Naive thymus-derived CD4-positive, alpha-beta T cell (primary cell): ENCODE measurements around the gene LBR. TPM values are rescaled to one million over a fixed set of nuclear protein-coding genes. Genes with fewer than 3 reads are reported as not detected.
"Not testable (repeated sequence)": the region's sequence is repeated elsewhere in the genome, so short reads cannot be mapped to it uniquely, and the experiment has no call there.

Experiments
- ATAC-seq: fragments of 150-1000 bp; cut with Tn5 transposase; 2 replicates; pipeline ENCODE4 v1.10.0; 2021; ENCODE audit warnings: mild to moderate bottlenecking, moderate library complexity
- CTCF ChIA-PET: fragments of 350-600 bp; sonication (Branson Sonifier 250); formaldehyde crosslinking; loops from one replicate; lab custom pipeline; 2021; ENCODE audit warnings: antibody characterized with exemption; lab: Charles Lee
- POLR2A ChIA-PET: fragments of 350-600 bp; sonication (Branson Sonifier 250); formaldehyde crosslinking; loops from one replicate; lab custom pipeline; 2021; ENCODE audit warnings: antibody characterized with exemption, inconsistent platforms; lab: Charles Lee
- DNase-seq, 9 donors: peaks; one replicate each; pipeline versions ENCODE4 v3.0.0 to v3.0.0-alpha.2; 2020 to 2022; ENCODE audit warnings: mixed read lengths in 1 of 9
- H3K27ac ChIP-seq: one replicate; pipeline ENCODE4 v1.7.0; 2013; ENCODE audit warnings: mild to moderate bottlenecking, low read depth, low read length, moderate library complexity
- H3K27me3 ChIP-seq, 2 donors: one replicate each; pipeline ENCODE4 v1.7.0; 2013; ENCODE audit warnings: low read length in 2 of 2, mild to moderate bottlenecking in 2 of 2, moderate library complexity in 2 of 2; ENCODE audit not compliant: control insufficient read depth in 2 of 2, insufficient read depth in 2 of 2
- H3K36me3 ChIP-seq, 3 experiments: 1 replicate in 2 of 3; 2 replicates in 1 of 3; pipeline ENCODE4 v1.7.0; 2013; ENCODE audit warnings: low read length in 3 of 3, mild to moderate bottlenecking in 3 of 3, moderate library complexity in 1 of 3; ENCODE audit not compliant: insufficient read depth in 3 of 3, control insufficient read depth in 2 of 3
- H3K4me1 ChIP-seq, 2 donors: one replicate each; pipeline ENCODE4 v1.7.0; 2013; ENCODE audit warnings: low read length in 2 of 2, mild to moderate bottlenecking in 2 of 2, moderate library complexity in 1 of 2; ENCODE audit not compliant: control insufficient read depth in 2 of 2, insufficient read depth in 2 of 2
- H3K4me3 ChIP-seq: 2 replicates; pipeline ENCODE4 v1.7.0; 2013; ENCODE audit warnings: mild to moderate bottlenecking, low read length
- H3K9me3 ChIP-seq, 3 experiments: 1 replicate in 2 of 3; 2 replicates in 1 of 3; pipeline ENCODE4 v1.7.0; 2013; ENCODE audit warnings: low read length in 3 of 3; ENCODE audit not compliant: control insufficient read depth in 2 of 3
- H3K27ac Mint-ChIP-seq, 9 donors: one replicate each; pipeline ENCODE4 v1.8.0; 2020 to 2022; ENCODE audit warnings: mixed read lengths in 9 of 9, mild to moderate bottlenecking in 8 of 9, moderate library complexity in 5 of 9, inconsistent platforms in 2 of 9
- H3K27me3 Mint-ChIP-seq, 5 donors: one replicate each; pipeline ENCODE4 v1.8.0; 2021 to 2022; ENCODE audit warnings: mixed read lengths in 5 of 5, mild to moderate bottlenecking in 1 of 5
- H3K36me3 Mint-ChIP-seq, 5 donors: one replicate each; pipeline ENCODE4 v1.8.0; 2020 to 2022; ENCODE audit warnings: mixed read lengths in 5 of 5, mild to moderate bottlenecking in 3 of 5, inconsistent platforms in 1 of 5
- H3K4me1 Mint-ChIP-seq, 7 donors: one replicate each; pipeline ENCODE4 v1.8.0; 2020 to 2022; ENCODE audit warnings: mixed read lengths in 7 of 7, mild to moderate bottlenecking in 3 of 7, inconsistent platforms in 1 of 7
- H3K4me3 Mint-ChIP-seq, 10 donors: one replicate each; pipeline ENCODE4 v1.8.0; 2020 to 2022; ENCODE audit warnings: mild to moderate bottlenecking in 10 of 10, mixed read lengths in 10 of 10, moderate library complexity in 6 of 10, inconsistent platforms in 2 of 10
- H3K9me3 Mint-ChIP-seq, 11 donors: one replicate each; pipeline ENCODE4 v1.8.0; 2020 to 2022; ENCODE audit warnings: mixed read lengths in 11 of 11, mild to moderate bottlenecking in 4 of 11, inconsistent platforms in 1 of 11, moderate library complexity in 1 of 11
- intact Hi-C, 2 donors: fragments of 100-400 bp; cut with micrococcal nuclease; formaldehyde crosslinking; loops; one replicate each; pipeline ENCODE4 v1.15.1; 2023
- polyA plus RNA-seq, 2 donors: library from polyadenylated mRNA; unstranded; fragments of 300-500 nt; fragmentation: Illumina TruSeq; gene quantifications; one replicate each; pipeline ENCODE4 v1.2.3, GENCODE V29; 2021
- total RNA-seq, 6 experiments: library from RNA in 5 of 6; stranded (reverse) in 5 of 6; gene quantifications; 1 replicate in 5 of 6; 2 replicates in 1 of 6; pipeline ENCODE4 v1.2.3 and lab custom pipeline; 2021 to 2026

Gene LBR
- total and polyA plus RNA-seq, 7 experiments from 2014 or later = 104 to 220 (median 128) TPM

GRCh38 chr1:225386860-225387259, 41.0 kb downstream of the LBR start:
- H3K4me1 Mint-ChIP-seq, H3K27ac ChIP-seq, H3K27me3 Mint-ChIP-seq, intact Hi-C loops, H3K4me3 Mint-ChIP-seq, DNase-seq, H3K9me3 ChIP-seq, ATAC-seq, CTCF ChIA-PET, H3K9me3 Mint-ChIP-seq, H3K27ac Mint-ChIP-seq, POLR2A ChIA-PET, H3K4me3 ChIP-seq, H3K27me3 ChIP-seq, H3K4me1 ChIP-seq, H3K36me3 ChIP-seq: not testable (repeated sequence)
- H3K36me3 Mint-ChIP-seq = peaks cover 0 to 11% (median 6%) of the 10 kb centered on the region in 5 donors

- Mint-ChIP-seq H3K9me3 (peaks cover 0 to 4% (median 0%) of the 10 kb centered on the region in 11 donors), H3K4me3 (no peak overlapping the region), H3K27me3 (no peaks in the 10 kb centered on the region), H3K27ac (no peak overlapping the region), H3K4me1 (peaks cover 0 to 6% (median 0%) of the 10 kb centered on the region in 7 donors), H3K36me3 (peaks cover 0 to 11% (median 6%) of the 10 kb centered on the region in 5 donors)
- ChIA-PET POLR2A (no interaction called here), CTCF (no interaction called here)
- no peaks in the 10 kb centered on the region for H3K9me3 ChIP-seq
- ATAC-seq (no peak), DNase-seq (no peak)
- no peaks in the 10 kb centered on the region for H3K27me3 ChIP-seq
- no peak overlapping the region for H3K27ac ChIP-seq
- no peak overlapping the region for H3K4me3 ChIP-seq
- H3K36me3 ChIP-seq = no peaks in the 10 kb centered on the region
- intact Hi-C loops = no loop called here
- no peaks in the 10 kb centered on the region for H3K4me1 ChIP-seq
Measured at GRCh38 chr1:225380691-225381090, 47.1 kb downstream of the LBR start.

- CTCF ChIA-PET = no interaction called here
- Histone ChIP-seq H3K36me3 (no peaks in the 10 kb centered on the region), H3K4me1 (no peaks in the 10 kb centered on the region), H3K9me3 (no peaks in the 10 kb centered on the region), H3K4me3 (no peak overlapping the region), H3K27me3 (no peaks in the 10 kb centered on the region), H3K27ac (no peak overlapping the region)
- Mint-ChIP-seq H3K4me1 (peaks cover 0 to 6% (median 0%) of the 10 kb centered on the region in 7 donors), H3K36me3 (peaks cover 0 to 6% (median 3%) of the 10 kb centered on the region in 5 donors), H3K4me3 (no peak overlapping the region), H3K27ac (no peak overlapping the region), H3K27me3 (no peaks in the 10 kb centered on the region), H3K9me3 (peaks cover 0 to 2% (median 0%) of the 10 kb centered on the region in 11 donors)
- intact Hi-C loops = no loop called here
- ATAC-seq (no peak), DNase-seq (no peak)
- POLR2A ChIA-PET = no interaction called here
Measured at GRCh38 chr1:225378880-225379279, 49.0 kb downstream of the LBR start.

- ChIA-PET CTCF (no interaction called here), POLR2A (no interaction called here)
- DNase-seq = no peak
- Mint-ChIP-seq H3K9me3 (no peaks in the 10 kb centered on the region), H3K36me3 (no peaks in the 10 kb centered on the region), H3K4me1 (peaks cover 0 to 4% (median 0%) of the 10 kb centered on the region in 7 donors), H3K27me3 (peaks cover 0 to 4% (median 0%) of the 10 kb centered on the region in 5 donors), H3K4me3 (no peak overlapping the region), H3K27ac (no peak overlapping the region)
- Histone ChIP-seq H3K36me3 (no peaks in the 10 kb centered on the region), H3K4me3 (no peak overlapping the region), H3K9me3 (no peaks in the 10 kb centered on the region), H3K4me1 (no peaks in the 10 kb centered on the region), H3K27ac (no peak overlapping the region), H3K27me3 (no peaks in the 10 kb centered on the region)
- ATAC-seq = no peak
- intact Hi-C loops = no loop called here
Measured at GRCh38 chr1:225374996-225375395, 52.8 kb downstream of the LBR start.

GRCh38 chr1:225373155-225373554, 54.7 kb downstream of the LBR start:
- POLR2A ChIA-PET = no interaction called here
- no peaks in the 10 kb centered on the region for H3K4me1 ChIP-seq
- CTCF ChIA-PET = no interaction called here
- no peaks in the 10 kb centered on the region for H3K9me3 Mint-ChIP-seq
- H3K27me3 Mint-ChIP-seq = peaks cover 0 to 4% (median 0%) of the 10 kb centered on the region in 5 donors
- no peaks in the 10 kb centered on the region for H3K36me3 ChIP-seq
- intact Hi-C loops = no loop called here
- no peaks in the 10 kb centered on the region for H3K27me3 ChIP-seq
- no peak overlapping the region for H3K27ac ChIP-seq
- ATAC-seq (no peak), DNase-seq (no peak)
- no peak overlapping the region for H3K27ac Mint-ChIP-seq
- H3K4me3 Mint-ChIP-seq = no peak overlapping the region
- H3K9me3 ChIP-seq = no peaks in the 10 kb centered on the region
- H3K36me3 Mint-ChIP-seq = no peaks in the 10 kb centered on the region
- no peak overlapping the region for H3K4me3 ChIP-seq
- peaks cover 0 to 1% (median 0%) of the 10 kb centered on the region in 7 donors for H3K4me1 Mint-ChIP-seq

- Mint-ChIP-seq H3K27me3 (peaks cover 0 to 17% (median 8%) of the 10 kb centered on the region in 5 donors), H3K27ac (no peak overlapping the region), H3K9me3 (no peaks in the 10 kb centered on the region), H3K4me3 (no peak overlapping the region), H3K36me3 (no peaks in the 10 kb centered on the region), H3K4me1 (peaks cover 0 to 1% (median 0%) of the 10 kb centered on the region in 7 donors)
- intact Hi-C loops = no loop called here
- ATAC-seq = no peak
- Histone ChIP-seq H3K27me3 (no peaks in the 10 kb centered on the region), H3K4me1 (no peaks in the 10 kb centered on the region), H3K9me3 (no peaks in the 10 kb centered on the region), H3K27ac (no peak overlapping the region), H3K36me3 (no peaks in the 10 kb centered on the region), H3K4me3 (no peak overlapping the region)
- POLR2A ChIA-PET = no interaction called here
- CTCF ChIA-PET = no interaction called here
- DNase-seq = no peak
Measured at GRCh38 chr1:225371366-225372010, 56.4 kb downstream of the LBR start.

- Mint-ChIP-seq H3K27me3 (peaks cover 0 to 22% (median 8%) of the 10 kb centered on the region in 5 donors), H3K27ac (no peak overlapping the region), H3K36me3 (no peaks in the 10 kb centered on the region), H3K9me3 (no peaks in the 10 kb centered on the region), H3K4me1 (peaks cover 0 to 3% (median 0%) of the 10 kb centered on the region in 7 donors), H3K4me3 (no peak overlapping the region)
- ATAC-seq (no peak), DNase-seq (no peak)
- intact Hi-C loops = no loop called here
- POLR2A ChIA-PET = no interaction called here
- H3K27me3 ChIP-seq = no peaks in the 10 kb centered on the region
- H3K27ac ChIP-seq = no peak overlapping the region
- no peaks in the 10 kb centered on the region for H3K9me3 ChIP-seq
- no peaks in the 10 kb centered on the region for H3K4me1 ChIP-seq
- H3K36me3 ChIP-seq = no peaks in the 10 kb centered on the region
- no peak overlapping the region for H3K4me3 ChIP-seq
- CTCF ChIA-PET = no interaction called here
Measured at GRCh38 chr1:225368036-225368552, 59.7 kb downstream of the LBR start.
